ENCODE measurements around the gene ARHGEF19.
"Not testable (repeated sequence)": the region's sequence is repeated elsewhere in the genome, so short reads cannot be mapped to it uniquely, and the experiment has no call there.

Gene ARHGEF19

GRCh38 chr1:16178596-16179497 lies 33.6 kb downstream of the ARHGEF19 start:
- no peak for DNase-seq

DNA sequence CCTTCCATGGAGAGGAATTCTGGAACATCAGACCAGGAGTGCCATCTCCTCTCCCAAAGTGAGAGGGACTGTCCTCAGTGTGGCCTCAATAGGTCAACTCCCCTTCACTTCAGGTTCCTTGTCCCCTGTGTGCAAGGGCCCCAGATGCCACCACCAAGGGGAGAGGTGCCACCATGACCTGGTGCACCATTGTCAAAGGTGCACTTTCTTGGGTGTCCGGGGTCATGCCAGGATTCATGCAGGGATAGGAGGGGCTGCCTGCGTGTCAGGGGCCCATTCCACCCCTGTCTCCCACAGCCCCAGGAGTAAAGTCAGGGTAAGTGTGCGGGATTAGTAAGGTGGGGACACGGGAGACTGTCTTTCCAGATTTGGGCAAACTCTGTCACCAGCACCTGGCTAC lies 35.1 kb downstream of the ARHGEF19 start:
- no peak for DNase-seq

DNA sequence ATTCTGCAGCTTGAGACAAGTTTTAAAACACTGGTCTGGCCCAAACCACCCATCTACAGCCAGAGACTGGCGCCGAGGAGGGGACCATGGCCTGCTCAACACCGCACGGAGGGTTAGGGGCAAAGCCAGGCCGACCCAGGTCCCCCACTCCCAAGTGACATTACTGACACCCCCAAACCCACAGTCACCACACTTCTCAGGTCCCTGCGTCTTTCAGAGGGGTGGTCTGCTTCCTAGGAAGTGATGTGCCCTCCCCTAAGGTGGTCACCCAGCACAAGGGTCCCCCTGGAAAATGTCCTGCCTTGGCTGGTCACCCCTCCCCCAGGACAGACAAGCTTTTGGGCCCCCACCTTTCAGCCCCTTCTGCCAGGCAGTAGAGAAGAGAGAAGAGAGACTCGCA lies 35.8 kb downstream of the ARHGEF19 start:
- DNase-seq: no peak

DNA sequence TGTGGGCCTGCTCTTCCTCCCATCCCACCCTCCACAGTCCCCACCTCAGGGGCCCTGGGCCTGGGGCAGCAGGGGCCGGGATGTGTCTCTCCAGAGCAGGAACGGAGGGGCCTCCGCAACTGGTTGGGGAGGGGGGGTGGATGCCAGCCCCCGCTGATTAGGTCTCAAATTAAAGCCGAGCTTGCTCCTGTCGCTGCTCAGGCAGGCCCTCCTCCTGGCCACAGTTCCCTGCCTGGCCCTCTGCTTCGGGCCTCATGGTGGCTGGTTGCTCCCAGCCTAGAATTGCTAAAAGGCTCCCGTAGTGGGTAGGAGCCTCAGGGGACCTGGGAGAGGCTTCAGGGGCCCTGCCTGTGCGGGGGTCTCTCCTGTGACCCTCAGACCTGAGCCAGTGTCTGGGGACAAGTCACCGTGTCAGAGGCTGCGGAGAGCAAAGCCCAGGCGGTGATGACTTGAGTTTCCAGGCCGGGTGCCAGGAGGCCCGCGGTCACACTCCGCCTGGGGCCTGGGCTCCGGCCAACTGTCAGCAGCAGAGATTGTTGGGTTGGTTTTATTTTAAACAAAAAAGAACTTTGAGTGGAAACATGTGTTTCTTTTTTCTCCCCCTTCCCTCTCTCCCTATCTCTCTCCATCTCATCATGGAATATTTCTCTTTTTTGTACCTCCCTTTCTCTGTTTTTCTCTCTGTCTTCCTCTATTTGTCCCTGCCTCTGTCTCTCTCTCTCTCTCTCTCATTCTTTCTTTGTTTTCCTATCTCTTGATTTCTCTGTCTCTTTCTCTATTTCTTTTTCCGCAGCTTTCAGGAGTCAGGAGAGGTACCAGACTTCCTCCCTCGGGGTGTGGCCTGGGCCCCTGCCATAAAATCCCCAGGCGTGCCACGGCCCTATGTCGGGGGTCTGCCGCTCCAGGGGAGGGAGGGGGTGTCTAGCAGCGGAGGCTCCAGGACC lies 36.6 kb downstream of the ARHGEF19 start:
- DNase-seq: peak; percentile 76

DNA sequence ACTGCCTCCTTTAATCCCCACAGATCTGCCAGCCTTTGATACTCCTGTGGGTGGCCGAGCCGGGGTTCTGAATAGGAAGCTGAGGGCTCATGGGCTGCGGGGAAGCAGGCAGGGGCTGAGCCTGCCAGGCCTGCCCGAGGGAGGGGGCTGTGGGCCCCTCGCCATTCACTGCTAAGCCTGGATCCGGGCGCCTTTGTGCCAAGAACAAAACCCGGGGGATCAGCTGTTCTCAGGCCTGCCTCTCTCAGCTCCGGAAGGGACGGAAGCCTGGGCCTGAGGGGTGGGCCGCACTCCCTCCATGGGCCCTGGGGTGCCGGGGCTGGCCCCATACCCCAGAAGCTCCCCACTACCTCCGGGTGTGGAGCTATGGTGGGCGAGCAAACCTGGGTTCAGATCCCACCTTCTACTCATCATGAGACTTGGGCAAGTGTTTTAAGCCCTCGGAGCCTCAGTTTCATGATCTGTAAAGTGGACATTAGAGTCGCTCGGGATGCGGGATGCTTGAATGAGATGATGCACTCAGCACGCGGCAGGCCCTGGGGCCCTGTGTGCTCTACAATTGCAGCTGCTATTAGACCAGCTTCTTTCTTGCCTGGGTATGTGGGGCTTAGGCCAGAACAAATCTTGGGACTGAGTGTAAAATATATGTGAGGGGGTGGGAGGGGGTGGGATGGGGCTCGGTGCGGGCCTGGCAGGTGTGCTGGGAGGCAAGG lies 37.4 kb downstream of the ARHGEF19 start:
- DNase-seq: no peak

GRCh38 chr1:16174261-16174868 lies 38.1 kb downstream of the ARHGEF19 start:
- DNase-seq: no peak

DNA sequence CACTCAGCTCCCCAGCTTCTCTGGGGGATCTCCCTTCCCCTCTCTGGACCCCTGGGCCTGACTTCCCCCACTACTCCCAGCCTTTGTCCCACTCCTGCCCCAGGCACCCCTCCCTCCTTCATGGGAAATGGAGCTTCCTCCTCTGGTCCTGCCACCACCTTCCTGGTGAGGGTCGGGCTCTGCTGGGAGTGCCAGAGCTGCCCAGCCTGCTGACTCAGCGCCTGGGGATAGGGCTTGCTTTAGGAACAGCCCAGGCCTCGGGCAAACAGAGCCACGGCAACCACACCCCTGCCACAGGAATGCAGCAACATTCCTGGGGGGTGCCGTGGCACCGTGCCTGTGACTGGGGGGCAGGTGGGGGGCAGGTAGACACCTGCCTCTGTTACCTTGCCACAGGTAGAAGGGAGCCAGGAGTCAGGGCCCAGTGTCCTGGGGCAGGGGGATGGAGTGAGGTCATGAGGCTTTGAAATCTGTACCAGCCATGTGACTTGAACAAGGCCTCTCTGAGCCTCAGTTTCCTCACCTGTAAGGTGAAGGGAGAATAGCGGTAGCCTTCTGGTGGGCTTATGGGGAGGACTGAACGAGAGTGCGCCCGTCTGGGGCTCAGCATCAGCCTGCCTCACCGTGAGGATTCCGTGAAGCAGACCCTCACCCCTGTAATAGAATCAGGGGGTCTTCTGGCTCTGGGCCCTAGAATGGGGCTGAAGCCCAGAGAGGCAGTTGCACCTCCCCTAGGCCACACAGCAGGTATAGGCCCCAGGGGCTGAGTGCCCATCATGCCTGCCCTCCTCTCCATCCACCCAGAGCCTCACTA lies 38.8 kb downstream of the ARHGEF19 start:
- DNase-seq: no peak

GRCh38 chr1:16172964-16173446 lies 39.4 kb downstream of the ARHGEF19 start:
- no peak for DNase-seq

- no peak for DNase-seq
Measured at GRCh38 chr1:16172218-16172830, 40.1 kb downstream of the ARHGEF19 start.

DNA sequence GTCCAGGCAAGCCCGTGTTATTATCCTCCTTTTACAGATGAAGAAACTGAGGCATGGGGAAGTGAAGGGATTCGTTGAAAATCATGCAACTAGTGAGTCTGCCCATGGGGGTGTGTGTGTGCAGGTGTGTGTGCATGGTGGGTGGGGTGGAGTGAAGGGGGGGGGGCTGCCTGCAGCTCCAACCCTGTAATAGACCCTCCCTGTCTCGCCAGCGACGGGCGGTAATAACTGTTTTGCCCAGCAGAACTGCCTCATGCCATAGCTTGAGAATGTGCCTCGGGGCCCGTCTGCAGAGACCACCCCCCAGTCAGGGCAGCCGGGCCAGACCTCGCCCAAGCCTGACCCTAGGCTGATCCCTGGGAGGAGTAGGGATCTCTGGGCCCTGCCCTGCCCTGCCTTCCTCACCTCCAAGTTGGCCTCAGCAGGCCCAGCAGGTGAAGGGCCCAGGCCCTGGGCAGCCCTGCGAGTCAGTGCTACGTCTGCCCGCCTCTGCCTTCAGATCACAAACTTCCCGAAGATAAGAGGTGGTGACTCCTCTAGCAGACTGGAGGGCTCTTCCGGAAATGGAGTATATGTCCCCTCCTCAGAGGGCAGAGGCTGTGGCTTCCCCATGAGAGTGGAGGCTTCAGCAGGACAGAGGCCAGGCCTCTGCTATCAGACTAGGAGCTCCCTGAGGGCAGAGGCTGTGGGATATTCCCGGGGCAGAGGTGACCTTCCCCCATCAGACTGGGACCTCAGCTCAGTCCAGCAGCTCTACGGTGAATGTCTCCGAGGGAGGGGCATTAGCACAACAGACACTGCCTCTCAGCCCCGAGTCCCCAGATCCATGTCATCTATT lies 40.9 kb downstream of the ARHGEF19 start:
- no peak for DNase-seq

GRCh38 chr1:16170283-16170673 lies 42.2 kb downstream of the ARHGEF19 start:
- DNase-seq: no peak

DNA sequence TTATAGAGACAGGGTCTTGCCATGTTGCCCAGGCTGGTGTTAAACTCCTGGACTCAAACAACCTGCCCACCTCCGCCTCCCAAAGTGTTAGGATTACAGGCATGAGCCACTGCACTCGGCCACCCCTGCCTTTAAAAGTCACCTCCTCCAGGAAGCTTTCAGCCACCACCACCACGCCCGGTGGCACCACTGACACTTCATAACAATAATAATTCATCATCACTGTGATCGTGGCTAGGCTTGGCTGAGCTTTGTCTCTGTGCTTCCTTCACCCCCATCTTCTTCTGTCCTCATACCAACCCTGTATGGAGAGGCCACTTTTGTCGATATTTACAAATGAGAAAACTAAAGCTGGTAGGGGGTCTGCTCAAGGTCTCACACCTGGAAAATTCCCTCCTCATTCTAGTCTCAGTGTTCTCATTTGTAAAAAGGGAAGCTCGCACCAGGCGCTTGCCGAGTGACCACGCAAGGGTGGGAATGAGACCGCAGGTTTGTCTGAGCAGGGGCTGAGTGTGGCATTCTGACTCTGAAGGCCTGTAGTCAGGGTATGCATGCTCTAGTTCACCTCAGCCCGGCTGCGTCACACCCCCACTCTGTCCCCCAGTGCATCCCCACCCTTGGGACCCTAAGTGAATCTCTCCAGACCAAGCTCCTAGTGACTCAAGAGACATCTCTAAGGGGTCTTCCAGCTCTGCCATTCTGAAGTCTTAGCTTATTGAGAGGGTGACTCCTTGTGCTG lies 43.7 kb downstream of the ARHGEF19 start:
- no peak for DNase-seq

- DNase-seq: not testable (repeated sequence)
Measured at GRCh38 chr1:16168144-16168495, 44.3 kb downstream of the ARHGEF19 start.

- no peak for DNase-seq
Measured at GRCh38 chr1:16167331-16168143, 44.9 kb downstream of the ARHGEF19 start.

GRCh38 chr1:16166117-16166516 lies 46.3 kb downstream of the ARHGEF19 start:
- DNase-seq: no peak

DNA sequence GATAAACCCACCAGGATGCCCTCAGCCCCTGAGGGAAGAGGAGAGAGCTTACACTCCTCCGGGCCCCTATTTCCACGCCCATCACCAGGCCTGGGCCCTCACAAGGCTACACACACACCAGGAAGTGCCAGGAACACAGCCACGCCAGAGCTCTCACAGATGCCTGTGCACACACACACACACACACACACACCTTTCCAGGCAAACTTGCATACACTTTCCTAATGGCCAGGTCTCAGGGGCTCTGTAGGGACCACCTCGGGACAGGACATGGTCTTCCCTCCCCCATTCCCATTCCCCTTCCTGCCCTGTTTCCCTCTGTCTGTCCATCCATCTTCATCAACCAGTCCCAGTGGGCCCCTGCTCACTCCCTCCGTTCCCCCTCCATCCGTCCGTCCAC lies 46.9 kb downstream of the ARHGEF19 start:
- DNase-seq: no peak

DNA sequence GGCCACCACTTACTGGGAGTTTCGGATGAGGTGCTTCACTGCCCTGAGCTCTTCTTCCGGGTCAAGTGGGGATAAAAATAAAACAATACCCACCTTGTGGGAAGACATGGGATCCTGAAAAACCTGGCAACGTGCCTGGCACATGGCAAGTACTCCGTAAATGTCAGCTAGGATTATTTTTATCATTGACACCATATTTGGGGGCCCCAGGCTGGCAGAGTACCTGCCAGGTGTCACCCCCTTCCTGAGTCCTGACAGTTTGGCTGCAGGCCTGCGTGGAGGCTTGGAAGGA lies 47.4 kb downstream of the ARHGEF19 start:
- peak; percentile 7 for DNase-seq

- peak; percentile 88 for DNase-seq
Measured at GRCh38 chr1:16164213-16165072, 48.0 kb downstream of the ARHGEF19 start.

All from NCI-H1092 treated with DMSO at 0.1 percent for 48 hours (cell line).